HepG2 (cell line): ENCODE measurements around the gene CCDC80. TPM values are rescaled to one million over a fixed set of nuclear protein-coding genes. Genes with fewer than 3 reads are reported as not detected.

Source experiments
- CREB3 ChIP-seq: sonication (generic); formaldehyde crosslinking; IDR thresholded peaks from 2 replicates; pipeline ENCODE4 v1.5.0; 2020; ENCODE audit warnings: missing genetic modification reagents
- DNMT3B ChIP-seq: conservative IDR thresholded peaks from 2 replicates; pipeline ENCODE4 v1.6.1; 2016; ENCODE audit warnings: missing biosample characterization, control low read depth
- JUN ChIP-seq: sonication (generic); formaldehyde crosslinking; IDR thresholded peaks from 2 replicates; pipeline ENCODE4 v1.4.0; 2020; ENCODE audit warnings: mild to moderate bottlenecking, missing genetic modification reagents
- KAT8 ChIP-seq: IDR thresholded peaks from 2 replicates; pipeline ENCODE4 v1.6.1; 2016; ENCODE audit warnings: missing genetic modification reagents, missing compliant biosample characterization
- MEIS2 ChIP-seq: sonication (generic); formaldehyde crosslinking; IDR thresholded peaks from 2 replicates; pipeline ENCODE4 v1.9.0; 2021; ENCODE audit warnings: mild to moderate bottlenecking, missing genetic modification reagents
- MTA1 ChIP-seq: sonication (generic); formaldehyde crosslinking; IDR thresholded peaks from 2 replicates; pipeline ENCODE4 v1.4.0; 2020; ENCODE audit warnings: missing genetic modification reagents, mild to moderate bottlenecking, borderline replicate concordance
- RELA ChIP-seq: sonication (generic); formaldehyde crosslinking; IDR thresholded peaks from 2 replicates; pipeline ENCODE4 v1.4.0; 2020; ENCODE audit warnings: missing genetic modification reagents
- ZBTB20 ChIP-seq: sonication (generic); formaldehyde crosslinking; IDR thresholded peaks from 2 replicates; pipeline ENCODE4 v1.8.1; 2023; ENCODE audit warnings: missing genetic modification reagents, low read depth, mild to moderate bottlenecking, borderline replicate concordance
- ZBTB40 ChIP-seq, 2 experiments: fragments of 450-650 bp in 1 of 2; sonication (generic) in 1 of 2; formaldehyde crosslinking in 1 of 2; IDR thresholded peaks; 2 replicates each; pipeline versions ENCODE4 v1.6.1 to v1.8.0; 2016 to 2022; ENCODE audit warnings: antibody characterized with exemption in 1 of 2, mild to moderate bottlenecking in 1 of 2, missing genetic modification reagents in 1 of 2
- ZNF354B ChIP-seq: sonication (generic); formaldehyde crosslinking; IDR thresholded peaks from 2 replicates; pipeline ENCODE4 v1.8.0; 2022; ENCODE audit warnings: mild to moderate bottlenecking, missing genetic modification reagents
- ZNF83 ChIP-seq: sonication (generic); formaldehyde crosslinking; IDR thresholded peaks from 2 replicates; pipeline ENCODE4 v1.4.0; 2020; ENCODE audit warnings: missing genetic modification reagents, mild to moderate bottlenecking, borderline replicate concordance
- ZSCAN21 ChIP-seq: sonication (generic); formaldehyde crosslinking; IDR thresholded peaks from 2 replicates; pipeline ENCODE4 v1.8.0; 2022; ENCODE audit warnings: mild to moderate bottlenecking, missing genetic modification reagents, moderate library complexity, borderline replicate concordance
- polyA plus RNA-seq, 8 experiments: library from polyadenylated mRNA; depleted of rRNA in 3 of 8; stranded (reverse) in 7 of 8; unstranded in 1 of 8; fragments of >200 nt; fragmentation: Illumina TruSeq in 4 of 8; extraction: Trizol in 4 of 8; gene quantifications; 2 replicates each; pipeline versions ENCODE4 v1.2.1 to v1.2.3, GENCODE V29; 2011 to 2016; ENCODE audit warnings: low read depth in 4 of 8, missing spikeins in 1 of 8, mixed read lengths in 1 of 8; ENCODE audit not compliant: insufficient read depth in 1 of 8
- total RNA-seq, 5 experiments: library from RNA; depleted of rRNA; stranded (reverse); fragments of >200 nt; fragmentation: Illumina TruSeq; extraction: Trizol; gene quantifications; 2 replicates each; pipeline ENCODE4 v1.2.3, GENCODE V29; 2016; ENCODE audit warnings: low read depth in 1 of 5
- TF ChIP-seq, protein P1 (sequence below): sonication (generic); formaldehyde crosslinking; IDR thresholded peaks from 2 replicates; pipeline ENCODE4 v1.4.0; 2020; ENCODE audit warnings: missing genetic modification reagents
- TF ChIP-seq, protein P2 (sequence below): sonication (generic); formaldehyde crosslinking; IDR thresholded peaks from 2 replicates; pipeline ENCODE4 v1.5.0; 2020; ENCODE audit warnings: missing genetic modification reagents, mild to moderate bottlenecking, borderline replicate concordance

The CCDC80 gene
- total and polyA plus RNA-seq, 2 of the 13 experiments (the other 11 are each of a cell fraction or from before 2014, with no cell fraction given): not detected

DNA sequence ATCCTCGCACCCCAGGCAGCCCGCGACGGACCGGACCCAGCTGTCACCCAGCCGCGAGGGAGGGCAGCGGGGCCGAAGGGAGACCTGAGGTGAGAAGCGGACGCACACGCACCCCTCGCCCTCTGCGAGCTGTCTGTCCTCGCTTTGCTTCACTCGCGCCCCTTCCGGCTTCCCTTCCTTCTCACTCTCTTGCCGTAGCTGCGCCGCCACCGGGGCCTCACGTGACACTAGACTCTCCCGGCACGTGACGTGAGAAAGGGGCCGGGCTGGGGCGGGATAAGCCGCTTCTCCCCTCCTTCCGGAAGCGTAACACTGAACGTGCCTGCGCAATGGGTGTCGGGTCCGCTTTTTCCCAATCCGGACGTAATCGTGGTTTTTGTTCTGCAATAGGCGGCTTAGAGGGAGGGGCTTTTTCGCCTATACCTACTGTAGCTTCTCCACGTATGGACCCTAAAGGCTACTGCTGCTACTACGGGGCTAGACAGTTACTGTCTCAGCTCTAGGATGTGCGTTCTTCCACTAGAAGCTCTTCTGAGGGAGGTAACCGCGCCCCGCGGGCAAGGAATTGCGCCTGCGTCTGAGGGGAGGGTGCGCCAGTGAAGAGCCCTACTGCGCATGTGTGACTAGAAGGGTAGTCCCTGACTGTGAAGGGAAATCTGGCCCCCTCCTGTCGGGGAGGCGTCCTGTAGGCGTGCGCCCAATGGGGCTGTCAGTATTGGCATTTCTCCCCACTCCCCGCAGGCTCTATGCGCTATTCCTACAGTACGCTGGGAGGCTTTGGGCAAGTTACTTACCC, 79.0 kb downstream of the CCDC80 start, which contains the start of the genes ATG3 and SLC35A5 (continued):
- TF ChIP-seq, protein P1, sequence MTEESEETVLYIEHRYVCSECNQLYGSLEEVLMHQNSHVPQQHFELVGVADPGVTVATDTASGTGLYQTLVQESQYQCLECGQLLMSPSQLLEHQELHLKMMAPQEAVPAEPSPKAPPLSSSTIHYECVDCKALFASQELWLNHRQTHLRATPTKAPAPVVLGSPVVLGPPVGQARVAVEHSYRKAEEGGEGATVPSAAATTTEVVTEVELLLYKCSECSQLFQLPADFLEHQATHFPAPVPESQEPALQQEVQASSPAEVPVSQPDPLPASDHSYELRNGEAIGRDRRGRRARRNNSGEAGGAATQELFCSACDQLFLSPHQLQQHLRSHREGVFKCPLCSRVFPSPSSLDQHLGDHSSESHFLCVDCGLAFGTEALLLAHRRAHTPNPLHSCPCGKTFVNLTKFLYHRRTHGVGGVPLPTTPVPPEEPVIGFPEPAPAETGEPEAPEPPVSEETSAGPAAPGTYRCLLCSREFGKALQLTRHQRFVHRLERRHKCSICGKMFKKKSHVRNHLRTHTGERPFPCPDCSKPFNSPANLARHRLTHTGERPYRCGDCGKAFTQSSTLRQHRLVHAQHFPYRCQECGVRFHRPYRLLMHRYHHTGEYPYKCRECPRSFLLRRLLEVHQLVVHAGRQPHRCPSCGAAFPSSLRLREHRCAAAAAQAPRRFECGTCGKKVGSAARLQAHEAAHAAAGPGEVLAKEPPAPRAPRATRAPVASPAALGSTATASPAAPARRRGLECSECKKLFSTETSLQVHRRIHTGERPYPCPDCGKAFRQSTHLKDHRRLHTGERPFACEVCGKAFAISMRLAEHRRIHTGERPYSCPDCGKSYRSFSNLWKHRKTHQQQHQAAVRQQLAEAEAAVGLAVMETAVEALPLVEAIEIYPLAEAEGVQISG (CRISPR knock-in tag): peak; percentile 90
- no peak; the same call in 1 of the 2 replicates for TF ChIP-seq CREB3
- peak; percentile 98 for TF ChIP-seq KAT8 (CRISPR knock-in tag)
- TF ChIP-seq MEIS2: no peak
- TF ChIP-seq, protein P2, sequence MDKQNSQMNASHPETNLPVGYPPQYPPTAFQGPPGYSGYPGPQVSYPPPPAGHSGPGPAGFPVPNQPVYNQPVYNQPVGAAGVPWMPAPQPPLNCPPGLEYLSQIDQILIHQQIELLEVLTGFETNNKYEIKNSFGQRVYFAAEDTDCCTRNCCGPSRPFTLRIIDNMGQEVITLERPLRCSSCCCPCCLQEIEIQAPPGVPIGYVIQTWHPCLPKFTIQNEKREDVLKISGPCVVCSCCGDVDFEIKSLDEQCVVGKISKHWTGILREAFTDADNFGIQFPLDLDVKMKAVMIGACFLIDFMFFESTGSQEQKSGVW (CRISPR knock-in tag): no peak
- TF ChIP-seq RELA (CRISPR knock-in tag): no peak
- TF ChIP-seq ZBTB20 (CRISPR knock-in tag): peak; percentile 82; the same call in 1 of the 2 replicates
- no peak for TF ChIP-seq ZNF83 (CRISPR knock-in tag)
- no peak; the same call in 1 of the 2 replicates for TF ChIP-seq MTA1 (CRISPR knock-in tag)
- TF ChIP-seq ZNF354B: peak; percentile 74; the same call in 1 of the 2 replicates
- peak; percentile 78; the same call in 1 of the 2 replicates for TF ChIP-seq ZSCAN21
- no peak; the same call in 1 of the 2 replicates for TF ChIP-seq DNMT3B
- TF ChIP-seq JUN (CRISPR knock-in tag): no peak
- no peak for TF ChIP-seq ZBTB40 (IDR thresholded peaks at IDR 0.05)
- no peak for TF ChIP-seq ZBTB40 (CRISPR knock-in tag; IDR thresholded peaks at IDR 0.05)
